Erythroblast (primary cell): ENCODE measurements around the gene SNX11.

ENCODE experiments used
- GATA1 ChIP-seq: IDR thresholded peaks from 2 replicates; pipeline ENCODE4 v1.6.1; 2011; ENCODE audit warnings: low read depth, mild to moderate bottlenecking, control low read depth, low read length, moderate library complexity
- POLR2A ChIP-seq: IDR thresholded peaks from 2 replicates; pipeline ENCODE4 v1.6.1; 2011; ENCODE audit warnings: mild to moderate bottlenecking, low read length

GRCh38 chr17:48159232-48159631 lies 51.7 kb downstream of the SNX11 start:
- TF ChIP-seq POLR2A (no peak), GATA1 (no peak)
